LNCaP clone FGC (cell line): ENCODE measurements around the gene CDKN2AIPNL.
"Not testable (repeated sequence)": the region's sequence is repeated elsewhere in the genome, so short reads cannot be mapped to it uniquely, and the experiment has no call there.

Experiments
- DNase-seq: peaks from one replicate; pipeline ENCODE4 v3.0.0-alpha.2; 2011; ENCODE audit warnings: low read depth
- H3K4me3 ChIP-seq: 2 replicates; pipeline ENCODE4 v1.5.1; 2011; ENCODE audit warnings: mild to moderate bottlenecking, low read depth, low read length, control low read depth
- CTCF ChIP-seq: IDR thresholded peaks from 2 replicates; pipeline ENCODE4 v1.5.1; 2012; ENCODE audit warnings: mild to moderate bottlenecking; ENCODE audit not compliant: control insufficient read depth, insufficient read depth; ENCODE audit errors: extremely low read depth

Gene CDKN2AIPNL

GRCh38 chr5:134387443-134387842 lies 24.2 kb downstream of the CDKN2AIPNL start:
- no peak overlapping the region for H3K4me3 ChIP-seq
- no peak for TF ChIP-seq CTCF
- DNase-seq, result no peak

GRCh38 chr5:134383980-134384697 lies 27.5 kb downstream of the CDKN2AIPNL start:
- DNase-seq, result no peak
- H3K4me3 ChIP-seq, result no peak overlapping the region
- no peak for TF ChIP-seq CTCF

DNA sequence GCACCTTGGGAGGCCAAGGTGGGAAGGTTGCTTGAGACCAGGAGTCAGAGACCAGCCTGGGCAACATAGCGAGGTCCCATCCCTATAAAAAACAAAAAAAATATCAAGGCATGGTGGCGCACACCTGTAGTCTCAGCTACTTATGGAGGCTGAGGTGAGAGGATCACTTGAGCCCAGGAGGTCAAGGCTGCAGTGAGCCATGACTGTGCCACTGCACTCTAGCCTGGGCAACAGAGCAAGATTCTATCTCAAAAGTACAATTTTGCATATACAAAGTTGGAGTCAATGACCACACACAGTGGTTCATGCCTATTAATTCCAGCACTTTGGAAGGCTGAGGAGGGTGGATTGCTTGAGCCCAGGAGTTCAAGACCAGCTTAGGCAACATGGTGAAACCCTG lies 29.5 kb downstream of the CDKN2AIPNL start:
- DNase-seq, H3K4me3 ChIP-seq: not testable (repeated sequence)

DNA sequence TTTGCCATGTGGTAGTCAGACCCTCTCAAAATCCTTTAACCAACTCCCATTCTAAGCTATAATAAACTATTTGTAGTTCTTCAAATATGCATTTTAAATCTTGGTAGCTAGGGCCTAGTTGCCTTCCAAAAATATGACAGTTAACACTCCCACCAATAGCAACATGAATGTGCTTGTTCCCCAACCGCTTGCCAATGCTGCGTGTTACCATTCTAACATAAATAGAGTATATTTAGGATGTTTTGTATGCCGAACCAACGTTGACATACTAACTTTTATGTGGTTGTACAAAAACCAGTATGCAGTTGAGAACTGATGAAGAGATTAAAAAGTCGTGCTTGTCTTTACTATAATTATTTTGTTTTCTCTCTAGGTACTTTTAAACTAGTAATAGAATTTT lies 31.3 kb downstream of the CDKN2AIPNL start:
- DNase-seq, result no peak
- no peak overlapping the region for H3K4me3 ChIP-seq
- no peak for TF ChIP-seq CTCF

- no peak for DNase-seq
- peak; percentile 33; the same call in 1 of the 2 replicates for TF ChIP-seq CTCF
- H3K4me3 ChIP-seq, result no peak overlapping the region
Measured at GRCh38 chr5:134374232-134374631, 37.4 kb downstream of the CDKN2AIPNL start.

DNA sequence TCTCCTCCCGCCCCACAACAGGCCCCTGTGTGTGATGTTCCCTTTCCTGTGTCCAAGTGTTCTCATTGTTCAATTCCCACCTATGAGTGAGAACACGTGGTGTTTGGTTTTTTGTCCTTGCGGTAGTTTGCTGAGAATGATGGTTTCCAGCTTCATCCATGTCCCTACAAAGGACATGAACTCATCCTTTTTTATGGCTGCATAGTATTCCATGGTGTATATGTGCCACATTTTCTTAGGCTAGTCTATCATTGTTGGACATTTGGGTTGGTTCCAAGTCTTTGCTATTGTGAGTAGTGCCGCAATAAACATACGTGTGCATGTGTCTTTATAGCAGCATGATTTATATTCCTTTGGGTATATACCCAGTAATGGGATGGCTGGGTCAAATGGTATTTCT lies 38.0 kb downstream of the CDKN2AIPNL start:
- not testable (repeated sequence) for DNase-seq, H3K4me3 ChIP-seq

- no peak for DNase-seq
- H3K4me3 ChIP-seq, result peak overlapping the region; percentile 96
- 0 out of 2 replicates have a peak, but pooled peaks have one; percentile 2 for TF ChIP-seq CTCF
Measured at GRCh38 chr5:134371834-134372340, 39.8 kb downstream of the CDKN2AIPNL start.
